Left lobe of liver (tissue), 2 donors: ENCODE measurements around the gene PRKAR2B. TPM values are rescaled to one million over a fixed set of nuclear protein-coding genes. Genes with fewer than 3 reads are reported as not detected.
"Not testable (repeated sequence)": the region's sequence is repeated elsewhere in the genome, so short reads cannot be mapped to it uniquely, and the experiment has no call there.

Source experiments
- ATAC-seq: fragments of 200-7000 bp; cut with Tn5 transposase; one replicate; pipeline ENCODE4 v1.9.1; 2020; ENCODE audit warnings: mild to moderate bottlenecking, moderate library complexity
- DNase-seq: peaks from one replicate; pipeline ENCODE4 v3.0.0-alpha.2; 2020; ENCODE audit warnings: low spot score
- total RNA-seq: library from RNA; stranded (reverse); gene quantifications from one replicate; pipeline ENCODE4 v1.2.1, GENCODE V29; 2021
- donor health status: DM: no; HTN: no; CAD: no; lungs with moderate emphysema.
- donor health status: DM: no; HTN: yes; CAD: no.

PRKAR2B gene
- total RNA-seq, 1 donor from 2014 or later: 2.0 TPM

GRCh38 chr7:107111196-107111595, 66.7 kb downstream of the PRKAR2B start:
- DNase-seq (no peak), ATAC-seq (no peak)

- no peak for ATAC-seq
- no peak for DNase-seq
These were observed 69.4 kb downstream of the PRKAR2B start for GRCh38 chr7:107113866-107114265.

- ATAC-seq (no peak), DNase-seq (no peak)
These were observed 70.6 kb downstream of the PRKAR2B start for GRCh38 chr7:107115114-107115513.

- no peak for ATAC-seq
- DNase-seq: no peak
These were observed 71.4 kb downstream of the PRKAR2B start for GRCh38 chr7:107115762-107116540.

GRCh38 chr7:107118109-107118900, 73.8 kb downstream of the PRKAR2B start:
- no peak for DNase-seq
- no peak for ATAC-seq

GRCh38 chr7:107119376-107120105, 75.0 kb downstream of the PRKAR2B start:
- no peak for ATAC-seq
- DNase-seq: no peak

GRCh38 chr7:107122486-107122911, 78.0 kb downstream of the PRKAR2B start:
- DNase-seq (no peak), ATAC-seq (peak; percentile 77)

GRCh38 chr7:107123392-107123791, 78.9 kb downstream of the PRKAR2B start:
- peak; percentile 69 for ATAC-seq
- DNase-seq: no peak

GRCh38 chr7:107125475-107125874, 81.0 kb downstream of the PRKAR2B start:
- ATAC-seq (no peak), DNase-seq (no peak)

GRCh38 chr7:107128217-107128616, 83.7 kb downstream of the PRKAR2B start:
- DNase-seq (no peak), ATAC-seq (no peak)

GRCh38 chr7:107128748-107129147, 84.2 kb downstream of the PRKAR2B start:
- ATAC-seq (no peak), DNase-seq (no peak)

- peak; percentile 27 for ATAC-seq
- DNase-seq: no peak
These were observed 86.1 kb downstream of the PRKAR2B start for GRCh38 chr7:107130487-107131220.

GRCh38 chr7:107133396-107133795, 88.9 kb downstream of the PRKAR2B start:
- DNase-seq (no peak), ATAC-seq (no peak)

GRCh38 chr7:107138696-107139420, 94.4 kb downstream of the PRKAR2B start:
- DNase-seq: no peak
- ATAC-seq: no peak

GRCh38 chr7:107143875-107144274, 99.4 kb downstream of the PRKAR2B start:
- ATAC-seq, DNase-seq: not testable (repeated sequence)

GRCh38 chr7:107145067-107145838, 100.7 kb downstream of the PRKAR2B start:
- ATAC-seq (no peak), DNase-seq (no peak)

- DNase-seq (no peak), ATAC-seq (peak; percentile 93)
These were observed 103.2 kb downstream of the PRKAR2B start for GRCh38 chr7:107147464-107148393.

GRCh38 chr7:107148721-107149120, 104.2 kb downstream of the PRKAR2B start:
- ATAC-seq (no peak), DNase-seq (no peak)
